Omental fat pad (tissue), 4 donors: ENCODE results near the gene SGPL1. TPM values are rescaled to one million over a fixed set of nuclear protein-coding genes. Genes with fewer than 3 reads are reported as not detected.

ENCODE experiments used
- ATAC-seq: fragments of 150-250 bp; one replicate; pipeline ENCODE4 v1.9.1; 2016; ENCODE audit warnings: mild to moderate bottlenecking, moderate library complexity; ENCODE audit not compliant: low FRiP score
- DNase-seq: peaks from one replicate; pipeline ENCODE4 v3.0.0-alpha.2; 2019; ENCODE audit warnings: low spot score
- CTCF ChIP-seq, 3 donors: fragments of 450-650 bp; IDR thresholded peaks; one replicate each; pipeline ENCODE4 v1.5.1; 2016 to 2017; ENCODE audit warnings: antibody characterized with exemption in 3 of 3, mild to moderate bottlenecking in 3 of 3, moderate library complexity in 2 of 3
- total RNA-seq, 4 donors: library from RNA; depleted of rRNA; stranded (reverse); fragments of >200 nt; gene quantifications; one replicate each; pipeline ENCODE4 v1.1.0, GENCODE V29; 2016

The SGPL1 gene
- total RNA-seq, 4 donors from 2014 or later = 27.8 to 35.3 (median 30.2) TPM

GRCh38 chr10:70773461-70773860, 42.3 kb upstream of the SGPL1 start:
- no peak for DNase-seq
- no peak for TF ChIP-seq CTCF (IDR thresholded peaks at IDR 0.05)
- ATAC-seq = no peak

DNA sequence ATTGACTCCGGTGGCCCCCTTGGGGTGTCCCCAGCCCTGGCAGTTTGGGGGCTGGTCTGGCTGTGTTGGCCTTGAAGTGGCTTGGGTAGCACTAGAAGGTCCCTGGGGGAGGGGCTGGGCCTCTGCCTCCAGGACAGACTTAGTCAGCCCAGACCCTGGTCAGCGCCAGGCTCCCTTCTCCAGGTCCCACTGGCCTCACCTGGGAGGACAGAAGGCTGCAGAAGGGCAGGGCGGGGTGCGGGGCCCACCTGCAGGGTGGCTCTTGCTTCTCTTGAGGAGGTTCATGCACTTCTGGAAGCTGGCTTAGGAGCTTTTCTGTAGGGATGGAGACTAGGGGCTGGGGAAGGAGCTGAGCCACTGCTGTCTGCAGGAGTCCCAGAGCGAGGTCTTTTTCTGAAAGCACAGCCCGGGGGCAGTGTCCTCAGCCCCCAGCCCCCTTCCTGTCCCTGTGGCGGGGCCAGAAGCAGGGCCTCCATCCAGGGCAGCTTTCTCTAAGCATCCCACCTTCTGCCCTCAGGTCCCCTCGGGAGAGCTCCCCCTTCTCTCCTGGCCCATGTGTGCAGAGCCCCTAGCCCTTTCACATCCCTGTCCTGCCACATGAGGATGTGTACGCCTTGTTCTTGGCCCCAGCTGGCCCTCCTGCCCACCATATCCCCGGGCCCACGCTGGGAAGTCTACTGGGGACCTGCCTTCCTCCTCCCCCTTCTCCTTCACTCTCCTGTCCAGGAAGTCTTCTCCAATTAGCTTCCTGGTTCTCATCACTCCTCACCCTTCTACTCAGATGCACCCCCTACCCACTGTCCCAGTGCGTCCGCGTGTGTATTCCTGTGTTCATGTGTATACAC, 41.6 kb upstream of the SGPL1 start:
- no peak for TF ChIP-seq CTCF (IDR thresholded peaks at IDR 0.05)
- ATAC-seq = no peak
- no peak for DNase-seq

DNA sequence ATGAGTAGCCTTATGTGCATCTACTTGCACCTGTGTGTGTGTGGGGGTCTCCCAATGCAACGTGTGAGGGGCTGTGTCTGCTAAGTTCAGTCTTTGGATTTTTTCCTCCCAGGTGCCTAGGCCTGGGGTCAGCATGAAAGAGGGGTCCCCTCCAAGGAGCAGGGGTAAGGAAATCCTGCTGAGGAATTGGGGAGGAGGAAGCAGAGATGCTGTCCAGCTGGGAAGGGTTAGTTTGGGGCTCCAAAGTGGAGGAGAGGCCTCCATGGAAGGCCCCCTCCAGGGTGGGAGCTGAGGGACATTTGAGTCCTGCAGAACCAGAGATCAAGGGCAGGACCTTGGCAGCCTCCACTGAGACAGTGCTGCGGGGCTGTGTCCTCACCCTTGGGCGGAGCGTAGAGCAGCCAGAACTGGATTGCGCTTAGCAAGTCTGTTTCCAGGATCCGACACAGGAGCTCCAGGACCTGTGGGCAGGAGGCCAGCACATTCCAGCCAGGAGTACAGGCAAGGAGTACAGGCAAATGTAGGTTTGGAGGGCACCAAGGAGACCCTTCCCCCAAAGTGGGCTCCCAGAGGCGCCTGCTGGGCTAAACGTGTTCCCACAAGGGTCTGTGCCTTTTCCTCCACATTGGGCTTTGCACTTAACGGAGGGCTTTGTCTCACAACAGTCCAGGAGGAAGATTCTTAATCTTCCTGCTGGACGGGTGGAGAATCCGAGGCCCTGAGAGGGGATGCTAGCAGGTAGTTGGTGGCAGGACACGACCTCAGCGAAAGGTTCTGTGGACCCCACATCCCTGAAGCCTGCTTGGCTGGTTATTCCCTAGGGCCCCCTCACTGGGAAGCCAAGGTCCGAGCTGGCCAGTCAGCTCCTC, 40.7 kb upstream of the SGPL1 start:
- DNase-seq = no peak
- no peak for ATAC-seq
- no peak for TF ChIP-seq CTCF (IDR thresholded peaks at IDR 0.05)

- DNase-seq = no peak
- no peak for ATAC-seq
- no peak for TF ChIP-seq CTCF (IDR thresholded peaks at IDR 0.05)
Observed at GRCh38 chr10:70775679-70776454, 39.9 kb upstream of the SGPL1 start.

GRCh38 chr10:70776455-70777005, 39.2 kb upstream of the SGPL1 start:
- no peak for DNase-seq
- ATAC-seq = no peak
- TF ChIP-seq CTCF (IDR thresholded peaks at IDR 0.05) = no peak

DNA sequence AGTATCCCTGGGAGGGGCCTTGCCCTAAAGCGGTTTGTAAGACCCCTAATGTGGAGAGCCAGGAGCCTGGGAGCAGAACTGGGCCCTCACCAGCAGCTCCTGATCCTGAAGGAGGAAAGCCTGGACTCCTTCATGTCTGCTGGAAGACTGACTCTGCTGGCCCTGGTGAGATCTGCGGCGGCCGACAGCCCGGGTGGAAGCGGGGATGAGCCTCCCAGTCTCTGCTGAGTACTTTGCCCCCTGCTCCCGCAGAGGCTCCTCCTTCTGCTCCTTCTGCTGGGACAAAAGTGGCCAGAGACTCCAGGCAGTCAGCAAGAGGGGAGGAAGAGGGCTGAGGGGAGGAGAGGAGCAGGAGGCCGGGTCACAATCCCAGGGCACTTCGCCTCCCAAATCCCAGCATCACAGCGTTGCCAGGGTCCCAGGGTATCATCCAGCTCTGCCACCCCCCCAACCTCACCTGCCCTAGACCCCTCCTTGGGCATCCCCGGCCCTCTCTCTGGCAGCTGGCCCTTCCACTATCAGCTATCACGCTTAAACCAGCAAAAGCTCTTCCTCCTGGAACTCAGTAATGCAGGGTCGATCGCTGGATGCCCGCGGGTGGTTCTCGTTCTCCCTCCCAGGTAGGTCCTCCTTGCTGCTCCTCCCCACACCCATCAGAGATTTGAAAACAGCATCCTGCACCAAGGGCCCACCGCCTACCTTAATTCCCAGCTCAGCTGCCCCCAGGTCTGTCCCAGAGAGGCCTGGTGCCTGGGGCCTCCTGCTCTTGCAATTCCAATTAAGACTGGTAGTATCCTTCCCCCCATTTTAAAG, 38.5 kb upstream of the SGPL1 start:
- TF ChIP-seq CTCF (IDR thresholded peaks at IDR 0.05) = no peak
- ATAC-seq = no peak
- no peak for DNase-seq
